Measurements from ENCODE around the gene MAP1LC3B. TPM values are rescaled to one million over a fixed set of nuclear protein-coding genes. Genes with fewer than 3 reads are reported as not detected.

The MAP1LC3B gene
- total RNA-seq, 1 experiment from 2014 or later: 45.3 TPM

GRCh38 chr16:87390641-87391323 lies 1.4 kb upstream of the MAP1LC3B start:
- CTCF ChIA-PET: no interaction called here
- intact Hi-C loops (cut with micrococcal nuclease; ENCODE audit: unreplicated experiment): loop anchor here (5.0 kb wide), 3 partner anchors 377 to 828 kb away; partner anchors contain the start of genes KLHDC4 and SLC7A5

GRCh38 chr16:87391324-87391949 lies 699 bp upstream of the MAP1LC3B start:
- Histone ChIP-seq H3K4me2 (peak overlapping the region; percentile 87), H3K9me2 (ENCODE audit: insufficient read depth) (no peaks in the 10 kb centered on the region), H2AFZ (peak overlapping the region; percentile 70; the same call in 1 of the 2 replicates), H3K27ac (peak overlapping the region; percentile 76), H3K4me3 (peak overlapping the region; percentile 71), H3F3A (ENCODE audit: insufficient read depth, low read depth) (peaks cover 24% of the 10 kb centered on the region), H4K20me1 (ENCODE audit: insufficient read depth) (peaks cover 33% of the 10 kb centered on the region), H3K9me3 (ENCODE audit: insufficient read depth, low read depth) (no peaks in the 10 kb centered on the region), H3K4me1 (replicated peaks; ENCODE audit: insufficient read depth) (peaks cover 39% of the 10 kb centered on the region), H3K36me3 (ENCODE audit: low read depth) (no peaks in the 10 kb centered on the region), H3K79me2 (ENCODE audit: low read depth) (peaks cover 34% of the 10 kb centered on the region), H3K27me3 (ENCODE audit: insufficient read depth, low read depth) (no peaks in the 10 kb centered on the region)
- no peak for DNase-seq
- intact Hi-C loops (cut with micrococcal nuclease; ENCODE audit: unreplicated experiment): loop anchor here (5.0 kb wide), 3 partner anchors 376 to 829 kb away; partner anchors contain the start of genes KLHDC4 and SLC7A5
- ChIA-PET CTCF (no interaction called here), POLR2A (ENCODE audit: unreplicated experiment) (no interaction called here)
- TF ChIP-seq CTCF (conservative IDR thresholded peaks at IDR 0.05) (no peak), EZH2 (IDR thresholded peaks at IDR 0.05; ENCODE audit: low read depth) (no peak)
- BruUV-seq (replicated peaks): TSS peak; percentile 79

More at GRCh38 chr16:87390641-87391323, 1.4 kb upstream of the MAP1LC3B start:
- peaks cover 28% of the 10 kb centered on the region for H4K20me1 ChIP-seq (ENCODE audit: insufficient read depth)
- H3F3A ChIP-seq (ENCODE audit: insufficient read depth, low read depth): peaks cover 24% of the 10 kb centered on the region
- TF ChIP-seq CTCF (conservative IDR thresholded peaks at IDR 0.05) (no peak), EZH2 (IDR thresholded peaks at IDR 0.05; ENCODE audit: low read depth) (no peak)
- no peaks in the 10 kb centered on the region for H3K9me3 ChIP-seq (ENCODE audit: insufficient read depth, low read depth)
- POLR2A ChIA-PET (ENCODE audit: unreplicated experiment): no interaction called here
- peak overlapping the region; percentile 71; the same call in 1 of the 2 replicates for H3K4me3 ChIP-seq
- H3K27me3 ChIP-seq (ENCODE audit: insufficient read depth, low read depth): no peaks in the 10 kb centered on the region
- no peak for DNase-seq
- no TSS peak for BruUV-seq (replicated peaks)
- peaks cover 28% of the 10 kb centered on the region for H3K79me2 ChIP-seq (ENCODE audit: low read depth)
- H3K4me1 ChIP-seq (replicated peaks; ENCODE audit: insufficient read depth): peaks cover 39% of the 10 kb centered on the region
- H3K9me2 ChIP-seq (ENCODE audit: insufficient read depth): no peaks in the 10 kb centered on the region
- peak overlapping the region; percentile 87 for H3K4me2 ChIP-seq
- H3K27ac ChIP-seq: peak overlapping the region; percentile 76
- H2AFZ ChIP-seq: no peak overlapping the region
- H3K36me3 ChIP-seq (ENCODE audit: low read depth): no peaks in the 10 kb centered on the region

DNA sequence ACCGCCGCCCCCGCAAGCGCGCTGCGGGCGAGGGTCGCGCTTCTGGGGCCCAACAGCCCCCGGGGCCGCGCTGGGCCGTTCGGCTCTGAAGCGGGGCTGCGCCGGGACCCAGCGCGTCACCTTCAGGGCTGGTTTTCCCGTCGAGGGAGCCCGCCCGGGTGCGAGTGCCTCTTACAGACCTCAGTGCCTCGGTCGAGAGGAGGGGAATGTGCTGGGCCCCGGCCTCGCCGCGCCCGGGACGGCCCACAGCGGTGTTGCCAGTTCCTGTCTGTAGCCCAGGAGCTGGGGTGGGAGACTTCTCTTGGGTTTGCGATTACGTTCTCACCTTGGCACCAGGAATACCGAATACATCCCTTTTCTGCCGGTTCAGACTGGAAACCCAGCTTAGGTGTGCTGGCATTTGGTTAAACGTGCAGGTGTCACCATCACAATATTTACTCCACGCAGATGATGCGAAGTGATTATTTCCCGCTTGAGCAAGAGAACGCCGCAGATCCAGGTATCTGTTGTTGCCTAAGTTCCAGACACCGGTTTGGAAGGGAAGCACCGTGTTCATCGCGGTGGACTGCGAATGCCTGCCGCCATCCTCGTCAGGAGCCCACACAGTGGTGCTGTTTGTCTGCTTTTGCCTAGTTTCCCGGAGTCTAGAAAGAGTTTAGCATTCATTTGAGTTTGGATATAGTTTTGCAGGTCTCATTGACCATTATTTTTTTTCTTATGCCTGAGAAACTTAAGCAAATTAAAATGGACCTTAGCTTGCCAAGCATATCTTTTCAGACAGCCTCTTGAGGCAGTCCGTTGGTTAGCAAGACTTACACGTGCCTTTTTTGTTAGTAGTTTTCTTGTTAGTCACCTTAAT lies 914 bp downstream of the MAP1LC3B start:
- peak; percentile 27 to 42 for DNase-seq
- no peak for TF ChIP-seq EZH2 (IDR thresholded peaks at IDR 0.05; ENCODE audit: low read depth)
- TF ChIP-seq CTCF (conservative IDR thresholded peaks at IDR 0.05): no peak
- Histone ChIP-seq H3K27ac (no peak overlapping the region), H3K79me2 (ENCODE audit: low read depth) (peaks cover 50% of the 10 kb centered on the region), H3K27me3 (ENCODE audit: insufficient read depth, low read depth) (no peaks in the 10 kb centered on the region), H2AFZ (no peak overlapping the region), H3K4me1 (replicated peaks; ENCODE audit: insufficient read depth) (peaks cover 30% of the 10 kb centered on the region), H3K9me3 (ENCODE audit: insufficient read depth, low read depth) (no peaks in the 10 kb centered on the region), H3K36me3 (ENCODE audit: low read depth) (no peaks in the 10 kb centered on the region), H3K4me3 (peak overlapping the region; percentile 92), H3K4me2 (peak overlapping the region; percentile 91), H4K20me1 (ENCODE audit: insufficient read depth) (peaks cover 49% of the 10 kb centered on the region), H3F3A (ENCODE audit: insufficient read depth, low read depth) (peaks cover 12% of the 10 kb centered on the region), H3K9me2 (ENCODE audit: insufficient read depth) (no peaks in the 10 kb centered on the region)
- ChIA-PET CTCF (no interaction called here), POLR2A (ENCODE audit: unreplicated experiment) (interaction anchor here (0.6 kb wide), 1 partner anchor 107 kb away, joined by 7 read pairs; no protein-coding TSS in a partner anchor)
- BruUV-seq (replicated peaks): TSS peak; percentile 48
- intact Hi-C loops (cut with micrococcal nuclease; ENCODE audit: unreplicated experiment): loop anchor here (1.0 to 5.0 kb wide), 5 partner anchors 14 to 831 kb away; partner anchors contain the start of genes KLHDC4 and SLC7A5
